Measurements from ENCODE around the gene TYW1B. TPM values are rescaled to one million over a fixed set of nuclear protein-coding genes. Genes with fewer than 3 reads are reported as not detected.
"Not testable (repeated sequence)": the region's sequence is repeated elsewhere in the genome, so short reads cannot be mapped to it uniquely, and the experiment has no call there.

The TYW1B gene
- total and polyA plus RNA-seq, 2 donors (not counting 3 experiments of a cell fraction or from before 2014, with no cell fraction given) = 0.69 to 2.7 TPM

DNA sequence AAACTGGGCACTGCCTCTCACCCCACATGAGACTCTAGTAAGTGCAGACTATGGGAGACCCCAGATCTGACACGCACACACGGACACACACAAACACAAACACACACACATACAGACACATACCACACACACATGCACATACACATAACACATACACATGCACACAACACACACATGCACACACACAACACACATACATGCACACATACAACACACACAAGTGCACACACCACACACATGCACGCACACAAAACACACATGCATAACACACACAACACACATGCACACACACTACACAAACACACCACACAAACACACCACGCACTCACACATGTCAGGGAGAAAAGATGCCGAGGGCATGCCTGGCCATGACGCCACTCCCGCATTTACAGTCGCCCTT lies 205.5 kb downstream of the TYW1B start:
- Histone ChIP-seq H3K27ac (ENCODE audit: insufficient read depth, low read depth, low read length) (no peak overlapping the region), H3K4me3 (replicated peaks in 1 of 3; ENCODE audit: insufficient read depth in 1 of 3, low read depth in 1 of 3, low read length in 3 of 3) (no peak overlapping the region), H2AFZ (ENCODE audit: low read depth, low read length) (no peak overlapping the region), H3K9ac (replicated peaks; ENCODE audit: extremely low read depth, insufficient read depth, low read length) (no peak overlapping the region), H3K9me3 (replicated peaks; ENCODE audit: control insufficient read depth, insufficient read depth, low read length) (no peaks in the 10 kb centered on the region), H3K27me3 (ENCODE audit: control insufficient read depth in 2 of 2, insufficient read depth in 2 of 2, low read length in 2 of 2) (no peaks in the 10 kb centered on the region), H3K9me1 (replicated peaks; ENCODE audit: control insufficient read depth, extremely low read depth, insufficient read depth, low read length) (no peaks in the 10 kb centered on the region), H3K4me1 (ENCODE audit: control insufficient read depth, extremely low read depth, insufficient read depth, low read length) (no peaks in the 10 kb centered on the region), H4K20me1 (replicated peaks; ENCODE audit: control insufficient read depth, extremely low read depth, insufficient read depth, low read length) (no peaks in the 10 kb centered on the region), H3K36me3 (ENCODE audit: control insufficient read depth in 2 of 2, extremely low read depth in 1 of 2, insufficient read depth in 2 of 2, low read length in 2 of 2) (no peaks in the 10 kb centered on the region), H3K79me2 (ENCODE audit: control insufficient read depth, insufficient read depth, low read length) (no peaks in the 10 kb centered on the region), H3K4me2 (ENCODE audit: insufficient read depth, low read length) (no peak overlapping the region)
- CTCF ChIA-PET = no interaction called here
- DNase-seq (ENCODE audit: low read depth, low spot score) = no peak
- BruUV-seq (replicated peaks) = no TSS peak
- no peak for FAIRE-seq
- POLR2A ChIA-PET = no interaction called here
- dilution Hi-C loops (cut with MboI; ENCODE audit: extremely low pct_ligation_motif_present, low sequenced_read_pairs) (no loop called here), intact Hi-C loops (cut with micrococcal nuclease) (no loop called here)
- TF ChIP-seq FOS (IDR thresholded peaks at IDR 0.05; ENCODE audit: borderline replicate concordance, insufficient read depth, low read length) = no peak
- no peak for TF ChIP-seq JUN (IDR thresholded peaks at IDR 0.05; ENCODE audit: borderline replicate concordance, insufficient read depth, insufficient read length, low read depth)
- TF ChIP-seq, protein P1, sequence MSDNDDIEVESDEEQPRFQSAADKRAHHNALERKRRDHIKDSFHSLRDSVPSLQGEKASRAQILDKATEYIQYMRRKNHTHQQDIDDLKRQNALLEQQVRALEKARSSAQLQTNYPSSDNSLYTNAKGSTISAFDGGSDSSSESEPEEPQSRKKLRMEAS (IDR thresholded peaks at IDR 0.05; ENCODE audit: insufficient read depth, insufficient read length) = no peak
- TF ChIP-seq, protein P2, sequence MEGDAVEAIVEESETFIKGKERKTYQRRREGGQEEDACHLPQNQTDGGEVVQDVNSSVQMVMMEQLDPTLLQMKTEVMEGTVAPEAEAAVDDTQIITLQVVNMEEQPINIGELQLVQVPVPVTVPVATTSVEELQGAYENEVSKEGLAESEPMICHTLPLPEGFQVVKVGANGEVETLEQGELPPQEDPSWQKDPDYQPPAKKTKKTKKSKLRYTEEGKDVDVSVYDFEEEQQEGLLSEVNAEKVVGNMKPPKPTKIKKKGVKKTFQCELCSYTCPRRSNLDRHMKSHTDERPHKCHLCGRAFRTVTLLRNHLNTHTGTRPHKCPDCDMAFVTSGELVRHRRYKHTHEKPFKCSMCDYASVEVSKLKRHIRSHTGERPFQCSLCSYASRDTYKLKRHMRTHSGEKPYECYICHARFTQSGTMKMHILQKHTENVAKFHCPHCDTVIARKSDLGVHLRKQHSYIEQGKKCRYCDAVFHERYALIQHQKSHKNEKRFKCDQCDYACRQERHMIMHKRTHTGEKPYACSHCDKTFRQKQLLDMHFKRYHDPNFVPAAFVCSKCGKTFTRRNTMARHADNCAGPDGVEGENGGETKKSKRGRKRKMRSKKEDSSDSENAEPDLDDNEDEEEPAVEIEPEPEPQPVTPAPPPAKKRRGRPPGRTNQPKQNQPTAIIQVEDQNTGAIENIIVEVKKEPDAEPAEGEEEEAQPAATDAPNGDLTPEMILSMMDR (IDR thresholded peaks at IDR 0.05; ENCODE audit: extremely low read depth in 1 of 2, insufficient read depth in 1 of 2, low read depth in 1 of 2, low read length in 2 of 2) = no peak
- TF ChIP-seq POLR2A (IDR thresholded peaks at IDR 0.05; ENCODE audit: low read depth, low read length) = no peak
- no peak for TF ChIP-seq GATA2 (IDR thresholded peaks at IDR 0.05; ENCODE audit: insufficient read depth, insufficient read length, low read depth, low read length)
- no peak for TF ChIP-seq EZH2 (IDR thresholded peaks at IDR 0.05; ENCODE audit: borderline replicate concordance, low read depth, low read length, severe bottlenecking)
- TF ChIP-seq POLR2AphosphoS5 (IDR thresholded peaks at IDR 0.05; ENCODE audit: insufficient read depth, low read depth, low read length) = no peak
- TF ChIP-seq MYC (IDR thresholded peaks at IDR 0.05; ENCODE audit: low read depth, low read length) = no peak

DNA sequence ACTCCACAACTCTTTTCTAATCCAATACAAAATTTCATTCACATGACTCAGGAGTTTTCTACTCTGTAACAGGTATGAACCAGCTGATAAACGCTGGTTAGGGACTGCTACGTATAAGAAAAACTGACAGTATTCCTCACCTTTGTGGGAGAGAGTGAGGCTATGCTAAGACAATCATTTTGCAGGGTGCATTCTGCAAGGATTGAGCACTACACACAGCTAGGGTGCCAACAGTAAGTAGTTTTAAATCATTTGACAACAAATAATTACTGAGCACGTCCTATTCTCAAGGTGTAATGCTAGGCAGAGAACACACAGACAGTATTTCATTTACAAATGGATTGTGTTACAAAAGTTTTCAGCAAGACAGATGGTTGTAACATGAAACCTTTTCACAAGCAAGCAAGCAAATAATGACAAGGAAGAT lies 206.2 kb downstream of the TYW1B start:
- H3K9me1 ChIP-seq (replicated peaks; ENCODE audit: control insufficient read depth, extremely low read depth, insufficient read depth, low read length); H3K4me3 ChIP-seq (replicated peaks in 1 of 3; ENCODE audit: insufficient read depth in 1 of 3, low read depth in 1 of 3, low read length in 3 of 3); H3K9me3 ChIP-seq (replicated peaks; ENCODE audit: control insufficient read depth, insufficient read depth, low read length); BruUV-seq (replicated peaks); H3K9ac ChIP-seq (replicated peaks; ENCODE audit: extremely low read depth, insufficient read depth, low read length); H4K20me1 ChIP-seq (replicated peaks; ENCODE audit: control insufficient read depth, extremely low read depth, insufficient read depth, low read length); H3K4me1 ChIP-seq (ENCODE audit: control insufficient read depth, extremely low read depth, insufficient read depth, low read length); dilution Hi-C loops (cut with MboI; ENCODE audit: extremely low pct_ligation_motif_present, low sequenced_read_pairs); H3K27me3 ChIP-seq (ENCODE audit: control insufficient read depth in 2 of 2, insufficient read depth in 2 of 2, low read length in 2 of 2); H3K4me2 ChIP-seq (ENCODE audit: insufficient read depth, low read length); H2AFZ ChIP-seq (ENCODE audit: low read depth, low read length); H3K36me3 ChIP-seq (ENCODE audit: control insufficient read depth in 2 of 2, extremely low read depth in 1 of 2, insufficient read depth in 2 of 2, low read length in 2 of 2); DNase-seq (ENCODE audit: low read depth, low spot score); CTCF ChIA-PET; H3K27ac ChIP-seq (ENCODE audit: insufficient read depth, low read depth, low read length); intact Hi-C loops (cut with micrococcal nuclease); FAIRE-seq; H3K79me2 ChIP-seq (ENCODE audit: control insufficient read depth, insufficient read depth, low read length); POLR2A ChIA-PET: not testable (repeated sequence)

DNA sequence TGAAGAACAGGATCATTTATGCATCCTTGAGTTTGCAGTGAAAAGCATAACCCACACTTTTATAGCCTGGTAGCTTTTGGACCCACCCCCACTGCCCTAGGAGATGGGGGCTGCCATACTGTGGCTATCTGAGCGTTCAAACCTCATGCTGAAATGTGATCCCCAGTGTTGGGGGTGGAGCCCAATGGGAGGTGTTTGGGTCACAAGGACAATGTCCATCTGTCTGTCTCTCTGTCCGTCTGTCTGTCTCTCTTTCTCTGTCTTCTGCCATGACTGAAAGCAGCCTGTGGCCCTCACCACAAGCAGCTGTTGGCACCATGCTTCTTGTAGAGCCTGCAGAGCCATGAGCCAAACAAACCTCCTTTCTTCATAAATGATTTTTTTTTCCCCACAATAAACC lies 207.1 kb downstream of the TYW1B start:
- BruUV-seq (replicated peaks); H3K4me1 ChIP-seq (ENCODE audit: control insufficient read depth, extremely low read depth, insufficient read depth, low read length); H3K4me2 ChIP-seq (ENCODE audit: insufficient read depth, low read length); H3K4me3 ChIP-seq (replicated peaks in 1 of 3; ENCODE audit: insufficient read depth in 1 of 3, low read depth in 1 of 3, low read length in 3 of 3); H2AFZ ChIP-seq (ENCODE audit: low read depth, low read length); dilution Hi-C loops (cut with MboI; ENCODE audit: extremely low pct_ligation_motif_present, low sequenced_read_pairs); H3K27me3 ChIP-seq (ENCODE audit: control insufficient read depth in 2 of 2, insufficient read depth in 2 of 2, low read length in 2 of 2); CTCF ChIA-PET; H4K20me1 ChIP-seq (replicated peaks; ENCODE audit: control insufficient read depth, extremely low read depth, insufficient read depth, low read length); FAIRE-seq; H3K9me1 ChIP-seq (replicated peaks; ENCODE audit: control insufficient read depth, extremely low read depth, insufficient read depth, low read length); H3K9ac ChIP-seq (replicated peaks; ENCODE audit: extremely low read depth, insufficient read depth, low read length); DNase-seq (ENCODE audit: low read depth, low spot score); H3K27ac ChIP-seq (ENCODE audit: insufficient read depth, low read depth, low read length); POLR2A ChIA-PET; intact Hi-C loops (cut with micrococcal nuclease); H3K36me3 ChIP-seq (ENCODE audit: control insufficient read depth in 2 of 2, extremely low read depth in 1 of 2, insufficient read depth in 2 of 2, low read length in 2 of 2); H3K79me2 ChIP-seq (ENCODE audit: control insufficient read depth, insufficient read depth, low read length); H3K9me3 ChIP-seq (replicated peaks; ENCODE audit: control insufficient read depth, insufficient read depth, low read length): not testable (repeated sequence)
